HuH-7 (cell line): ENCODE results near the gene HAND1.

Source experiments
- DNase-seq: peaks from one replicate; pipeline ENCODE4 v3.0.0; 2011; ENCODE audit warnings: low spot score

The HAND1 gene

DNA sequence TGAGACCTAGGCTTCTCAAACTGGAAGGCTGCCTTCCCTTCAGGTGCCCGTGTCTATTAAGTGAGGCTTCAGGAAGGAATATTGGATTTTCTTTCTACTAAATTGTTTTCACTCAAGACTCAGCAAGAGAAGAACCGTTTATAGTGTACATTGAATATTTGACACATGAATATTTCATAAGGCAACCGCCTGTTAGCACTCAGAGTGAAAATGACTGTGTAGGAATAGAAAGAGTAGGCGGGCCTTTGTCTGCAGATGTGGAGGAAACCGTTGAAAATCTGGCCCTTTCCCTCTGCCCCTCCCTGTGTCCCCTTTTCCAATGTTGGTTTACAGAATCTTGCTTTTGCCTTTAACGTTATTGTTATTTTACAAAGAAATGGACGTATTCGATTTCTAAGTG, 26.1 kb downstream of the HAND1 start:
- no peak for DNase-seq

GRCh38 chr5:154449786-154450185, 28.2 kb downstream of the HAND1 start:
- DNase-seq, result no peak

- no peak for DNase-seq
Measured at GRCh38 chr5:154447089-154447725, 30.8 kb downstream of the HAND1 start.

DNA sequence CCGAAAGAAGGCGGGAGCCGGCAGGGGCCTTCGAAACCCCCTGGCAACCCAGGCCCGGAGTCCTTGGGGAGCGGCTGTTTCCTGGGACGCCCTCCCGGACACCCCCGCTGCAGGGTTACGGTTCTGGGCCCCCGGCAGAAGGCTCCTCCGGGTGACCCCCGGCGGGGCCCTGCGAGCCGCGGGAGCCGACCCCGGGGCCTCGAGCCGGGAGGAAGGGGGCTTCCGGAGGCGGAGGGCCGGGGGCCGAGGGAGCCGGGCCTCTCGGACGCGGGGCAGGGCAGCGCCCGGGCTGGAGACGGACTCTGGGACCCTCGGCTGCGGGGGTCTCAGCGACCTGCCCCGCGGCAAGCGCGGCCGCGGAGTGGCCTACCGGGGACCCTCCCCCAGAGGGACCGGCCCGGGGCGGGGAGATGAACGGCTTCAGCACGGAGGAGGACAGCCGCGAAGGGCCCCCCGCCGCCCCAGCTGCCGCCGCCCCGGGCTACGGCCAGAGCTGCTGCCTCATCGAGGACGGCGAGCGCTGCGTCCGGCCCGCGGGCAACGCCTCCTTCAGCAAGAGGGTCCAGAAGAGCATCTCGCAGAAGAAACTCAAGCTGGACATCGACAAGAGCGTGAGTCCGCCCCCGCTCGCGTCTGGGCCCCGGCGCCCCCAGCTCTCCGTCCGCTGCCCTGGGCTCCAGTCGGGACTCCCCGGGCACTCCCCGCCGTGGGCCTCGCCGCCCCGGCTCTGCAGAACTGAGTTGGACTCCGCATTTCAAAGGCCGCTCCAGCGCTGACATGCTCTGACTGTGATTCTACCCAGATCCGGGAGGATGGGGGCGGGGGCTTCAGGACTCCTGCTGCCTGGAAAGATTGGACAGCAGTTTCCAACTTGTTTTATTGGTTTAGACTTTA, 31.6 kb downstream of the HAND1 start:
- DNase-seq, result peak; percentile 59

DNA sequence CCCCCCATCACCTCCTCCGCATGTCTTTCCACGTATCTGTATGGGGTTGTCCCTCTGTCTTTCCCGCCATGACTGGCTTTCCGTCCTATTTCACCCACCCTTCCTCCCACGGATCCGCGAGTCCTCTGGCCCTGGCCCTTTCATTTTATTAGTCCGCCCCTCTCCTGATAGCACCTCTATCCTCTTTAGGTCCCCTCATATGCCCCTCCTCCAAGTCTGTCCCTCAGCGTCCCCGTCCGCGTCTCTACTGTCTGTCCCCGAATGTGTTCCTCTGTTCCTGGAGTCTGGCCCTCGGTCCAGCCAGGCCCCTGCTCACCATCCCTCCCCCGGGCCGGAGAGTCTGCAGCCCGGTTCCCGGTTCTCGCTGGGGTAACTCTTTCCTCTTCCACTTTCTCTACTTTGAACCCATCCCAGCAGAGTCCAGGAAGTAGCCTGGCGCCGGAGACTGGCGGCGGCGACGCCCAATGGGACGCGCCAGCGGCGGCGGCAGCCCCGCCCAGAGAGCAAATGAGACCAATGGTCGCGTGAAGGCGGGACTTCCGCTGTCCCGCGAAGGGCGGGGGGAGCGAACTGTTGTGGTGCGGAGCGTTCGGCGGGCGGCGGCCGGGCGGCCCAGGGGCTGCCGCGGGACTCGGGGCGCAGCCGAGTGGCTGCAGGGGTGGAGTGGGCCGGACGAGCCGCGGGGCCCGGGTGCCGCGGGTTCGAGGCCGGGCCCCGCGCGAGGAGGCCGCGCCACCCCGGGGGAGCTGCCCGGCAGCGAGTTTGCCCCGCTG, 32.4 kb downstream of the HAND1 start, which contains the start of gene SAP30L:
Gene SAP30L (plus strand): TSS at position 576 of the 773 bp plus-strand sequence. CDS start 608 bp downstream, outside the sequence.
- peak; percentile 100 for DNase-seq

- DNase-seq, result peak; percentile 49
Measured at GRCh38 chr5:154444556-154445421, 33.2 kb downstream of the HAND1 start.

- DNase-seq, result no peak
Measured at GRCh38 chr5:154442801-154443200, 35.2 kb downstream of the HAND1 start.

- DNase-seq, result no peak
Measured at GRCh38 chr5:154440540-154440939, 37.5 kb downstream of the HAND1 start.

DNA sequence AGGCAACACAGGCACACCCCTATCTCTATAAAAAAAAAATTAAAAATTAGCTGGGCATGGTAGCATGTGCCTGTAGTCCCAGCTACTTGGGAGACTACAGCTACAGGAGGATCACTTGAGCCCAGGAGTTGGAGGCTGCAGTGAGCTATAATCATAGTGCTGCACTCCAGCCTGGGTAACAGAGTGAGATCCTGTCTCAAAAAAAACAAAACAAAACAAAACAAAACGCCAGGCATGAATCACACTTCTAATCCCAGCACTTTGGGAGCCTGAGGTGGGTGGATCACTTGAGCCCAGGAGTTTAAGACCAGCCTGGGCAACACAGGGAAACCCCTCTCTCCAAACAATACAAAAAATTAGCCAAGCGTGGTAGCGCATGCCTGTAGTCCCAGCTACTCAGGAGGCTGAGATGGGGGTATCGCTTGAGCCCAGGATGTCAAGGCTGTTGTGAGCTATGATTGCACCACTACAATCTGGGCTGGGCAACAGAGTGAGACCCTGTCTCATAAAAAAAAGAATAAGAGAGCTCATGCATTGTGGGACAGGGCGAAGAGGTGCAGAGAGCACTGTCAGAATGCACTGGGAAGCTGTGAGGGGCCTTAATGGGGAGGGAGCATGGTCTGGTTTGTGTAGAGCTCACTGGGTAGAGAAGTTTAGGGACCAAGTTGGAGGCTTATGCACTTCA, 40.6 kb downstream of the HAND1 start:
- no peak for DNase-seq

DNA sequence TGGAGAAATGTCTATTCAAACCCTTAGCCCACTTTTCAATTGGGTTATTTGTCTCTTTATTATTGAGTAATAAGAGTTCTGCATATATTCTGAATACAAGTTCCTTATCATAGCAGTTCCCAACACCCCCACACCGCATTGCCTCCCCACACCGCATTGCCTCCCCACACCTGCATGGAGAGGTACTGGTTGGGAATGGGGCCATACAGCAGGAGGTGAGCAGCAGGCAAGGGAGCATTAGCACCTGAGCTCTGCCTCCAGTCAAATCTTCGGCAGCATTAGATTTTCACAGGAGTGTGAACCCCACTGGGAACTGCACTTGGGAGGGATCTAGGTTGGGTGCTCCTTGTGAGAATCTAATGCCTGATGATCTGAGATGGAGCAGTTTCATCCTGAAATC, 42.8 kb downstream of the HAND1 start:
- DNase-seq, result no peak

DNA sequence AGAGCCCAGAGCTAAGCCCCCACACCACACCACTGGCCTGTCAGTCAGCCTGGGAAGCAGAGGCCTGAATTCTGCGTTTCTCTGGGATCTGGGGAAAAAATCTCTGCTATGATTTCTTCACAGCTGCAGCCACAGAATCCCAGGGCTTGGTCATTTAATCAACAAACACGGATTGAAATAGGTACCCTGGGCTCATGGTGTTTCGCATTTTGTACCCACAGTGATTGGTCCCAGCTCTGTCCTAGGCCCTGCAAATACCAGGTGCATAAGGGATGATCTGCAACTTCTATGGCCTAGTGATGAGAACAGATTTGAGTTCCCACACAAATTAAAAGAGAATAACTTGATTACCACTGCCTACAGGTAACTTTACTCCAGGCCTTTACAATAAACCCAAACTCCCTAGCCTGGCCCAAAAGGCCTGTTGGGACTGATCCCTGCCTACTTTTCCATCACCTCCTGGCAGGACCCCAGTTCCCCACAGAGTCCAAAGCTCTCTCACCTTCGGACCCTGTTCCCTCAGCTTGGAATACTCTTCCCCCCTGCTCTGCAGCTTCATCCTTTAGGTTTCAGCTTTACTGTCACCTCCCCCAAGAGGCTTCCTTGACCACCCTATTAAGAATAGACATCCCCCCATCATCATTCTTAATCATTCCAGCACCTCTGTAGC, 46.9 kb downstream of the HAND1 start:
- DNase-seq, result no peak

GRCh38 chr5:154430466-154430865, 47.6 kb downstream of the HAND1 start:
- no peak for DNase-seq

GRCh38 chr5:154429341-154429740, 48.7 kb downstream of the HAND1 start:
- no peak for DNase-seq

- no peak for DNase-seq
Measured at GRCh38 chr5:154428208-154428607, 49.8 kb downstream of the HAND1 start.
